Renal pelvis (tissue), 4 donors: Measurements from ENCODE around the gene RASAL1. TPM values are rescaled to one million over a fixed set of nuclear protein-coding genes. Genes with fewer than 3 reads are reported as not detected.
A peak's percentile ranks its signal among the peaks of the same experiment; 100 is the strongest.
"Not testable (repeated sequence)": the region's sequence is repeated elsewhere in the genome, so short reads cannot be mapped to it uniquely, and the experiment has no call there.

Experiments
- DNase-seq: peaks from one replicate; pipeline ENCODE4 v3.0.0-alpha.2; 2013
- polyA plus RNA-seq, 3 donors: library from polyadenylated mRNA; unstranded; fragments of 120-200 nt; gene quantifications; one replicate each; pipeline ENCODE4 v1.2.1, GENCODE V29; 2013; ENCODE audit not compliant: insufficient read length in 3 of 3

RASAL1 gene
- polyA plus RNA-seq, 3 donors = 8.7 to 10.6 (median 9.9) TPM

DNA sequence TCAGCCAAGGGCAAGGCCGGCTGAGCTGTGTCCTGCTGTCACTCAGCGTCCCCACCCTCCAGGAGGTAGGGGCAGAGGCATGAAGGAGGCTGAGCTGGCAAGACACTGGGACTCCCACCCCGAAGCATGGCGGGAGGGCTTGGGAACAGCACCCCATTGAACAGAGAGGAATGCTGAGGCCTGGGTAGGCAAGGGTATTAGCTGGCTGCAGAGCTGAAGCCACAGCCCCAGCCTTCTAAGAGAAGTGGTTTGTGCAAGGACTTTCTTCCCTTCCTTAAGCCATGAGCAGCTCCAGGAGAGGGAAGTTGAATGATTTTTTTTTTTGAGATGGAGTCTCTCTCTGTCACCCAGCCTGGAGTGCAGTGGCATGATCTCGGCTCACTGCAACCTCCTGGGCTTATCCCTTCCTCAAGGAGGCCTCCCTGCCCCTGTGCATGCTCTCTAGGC, 7.3 kb upstream of the RASAL1 start:
- DNase-seq = no peak

GRCh38 chr12:113142173-113142885, 6.8 kb upstream of the RASAL1 start:
- DNase-seq = no peak

DNA sequence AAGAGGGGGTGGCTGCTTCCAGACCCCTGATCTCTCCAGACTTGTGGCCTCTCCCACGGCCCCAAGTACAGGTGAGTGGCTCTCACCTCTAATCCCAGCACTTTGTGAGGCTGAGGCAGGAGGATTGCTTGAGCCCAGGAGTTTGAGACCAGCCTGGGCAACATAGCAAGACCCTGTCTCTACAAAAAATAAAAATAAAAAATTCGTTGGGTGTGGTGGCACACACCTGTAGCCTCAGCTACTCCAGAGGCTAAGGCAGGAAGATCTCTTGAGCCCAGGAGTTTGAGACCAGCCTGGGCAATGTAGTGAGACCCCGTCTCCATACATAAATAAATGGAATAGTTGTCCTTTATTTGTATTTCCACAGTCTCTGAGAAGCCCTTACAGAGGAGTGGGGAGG, 6.2 kb upstream of the RASAL1 start:
- not testable (repeated sequence) for DNase-seq

GRCh38 chr12:113140706-113141105, 5.1 kb upstream of the RASAL1 start:
- no peak for DNase-seq

GRCh38 chr12:113138826-113139225, 3.3 kb upstream of the RASAL1 start:
- DNase-seq = peak; percentile 72

- no peak for DNase-seq
These were observed 2.6 kb upstream of the RASAL1 start for GRCh38 chr12:113137861-113138783.

DNA sequence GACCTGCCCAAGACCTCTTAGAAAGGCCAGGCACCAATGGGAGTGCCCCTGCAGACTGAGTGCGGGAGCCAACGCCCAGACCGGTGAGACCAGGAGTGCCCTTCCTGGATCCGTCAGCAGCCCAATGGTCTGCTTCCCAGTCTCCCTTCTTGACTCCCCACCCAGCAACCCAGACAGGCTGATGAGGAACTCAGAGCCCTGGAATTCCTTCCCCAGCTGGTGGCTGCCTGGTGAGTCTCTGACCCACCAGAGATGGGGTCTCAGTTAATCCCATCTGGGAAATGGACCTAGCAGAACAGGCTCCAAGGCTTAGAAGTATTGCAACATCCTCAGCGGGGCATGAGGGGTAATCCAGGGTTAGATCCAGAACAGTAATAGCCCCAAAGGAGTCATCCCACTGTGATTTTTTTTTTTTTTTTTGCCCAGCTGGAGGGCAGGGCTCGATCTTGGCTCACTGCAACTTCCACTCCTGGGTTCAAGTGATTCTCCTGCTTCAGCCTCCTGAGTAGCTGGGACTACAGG, 1.5 kb upstream of the RASAL1 start:
- DNase-seq = no peak

DNA sequence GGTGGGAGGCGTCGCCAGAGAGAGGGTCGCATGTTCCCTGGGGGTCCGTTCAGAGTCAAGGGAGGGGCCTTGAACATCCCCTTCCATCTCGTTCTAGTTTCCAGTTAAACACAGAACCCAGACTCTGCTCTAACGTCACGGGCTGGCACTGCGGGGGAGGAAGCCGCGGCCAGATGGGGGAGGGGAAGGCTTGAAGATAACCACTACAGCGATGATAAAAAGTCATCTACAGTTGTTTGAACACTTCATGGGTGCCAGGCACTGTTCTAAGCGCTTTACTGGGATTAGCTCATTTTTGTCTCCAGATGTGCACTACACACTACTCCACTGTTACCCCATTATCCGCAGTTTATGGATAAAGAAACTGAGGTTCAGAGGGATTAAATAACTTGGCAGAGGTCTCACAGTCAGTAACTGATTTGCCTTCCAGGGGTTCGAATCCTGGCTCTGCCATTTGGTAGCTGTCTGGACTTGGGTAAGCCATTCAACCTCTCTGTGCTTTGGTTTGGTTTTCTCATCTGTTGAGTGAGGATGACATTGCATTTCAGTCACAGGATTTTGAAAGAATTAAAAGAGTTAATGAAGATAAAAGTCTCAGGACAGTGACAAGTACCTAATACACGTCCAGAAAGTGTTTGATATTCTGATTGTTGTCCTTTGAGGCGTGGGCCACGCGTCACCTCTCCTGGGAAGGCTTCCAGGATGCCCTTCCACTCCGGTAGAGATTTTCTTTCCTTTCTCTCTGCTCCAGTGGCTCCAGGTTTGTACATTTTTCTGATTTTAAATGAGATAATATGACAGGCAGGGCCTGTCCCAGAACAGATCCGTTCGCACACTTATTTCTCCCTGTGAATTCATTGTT, 798 bp upstream of the RASAL1 start:
- DNase-seq = no peak

- DNase-seq = no peak
These were observed 1.0 kb downstream of the RASAL1 start for GRCh38 chr12:113134521-113134951.

GRCh38 chr12:113134071-113134470, 1.5 kb downstream of the RASAL1 start:
- no peak for DNase-seq

GRCh38 chr12:113133666-113134065, 1.9 kb downstream of the RASAL1 start:
- no peak for DNase-seq

DNA sequence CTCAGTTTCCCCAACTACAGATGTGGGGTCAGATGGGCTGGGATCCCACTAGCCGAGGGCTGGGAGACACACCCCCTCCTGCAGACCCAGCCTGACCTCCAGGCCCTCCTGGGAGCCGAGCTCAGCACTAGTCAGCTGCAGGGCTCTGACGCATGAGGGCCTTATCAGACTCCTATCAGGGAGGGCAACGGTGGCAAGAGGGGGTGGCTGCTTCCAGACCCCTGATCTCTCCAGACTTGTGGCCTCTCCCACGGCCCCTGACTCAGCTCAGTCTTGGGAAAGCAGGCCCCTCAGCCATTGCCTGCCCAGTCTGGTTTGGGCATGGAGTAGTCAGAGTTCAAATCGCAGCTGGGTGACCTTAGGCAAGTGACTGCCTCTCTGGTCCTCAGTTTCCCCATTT, 2.5 kb downstream of the RASAL1 start:
- DNase-seq = no peak

- no peak for DNase-seq
These were observed 4.0 kb downstream of the RASAL1 start for GRCh38 chr12:113131556-113131955.

- DNase-seq = peak; percentile 52
These were observed 5.0 kb downstream of the RASAL1 start for GRCh38 chr12:113130457-113131135.

GRCh38 chr12:113129664-113130456, 5.7 kb downstream of the RASAL1 start:
- DNase-seq = no peak

DNA sequence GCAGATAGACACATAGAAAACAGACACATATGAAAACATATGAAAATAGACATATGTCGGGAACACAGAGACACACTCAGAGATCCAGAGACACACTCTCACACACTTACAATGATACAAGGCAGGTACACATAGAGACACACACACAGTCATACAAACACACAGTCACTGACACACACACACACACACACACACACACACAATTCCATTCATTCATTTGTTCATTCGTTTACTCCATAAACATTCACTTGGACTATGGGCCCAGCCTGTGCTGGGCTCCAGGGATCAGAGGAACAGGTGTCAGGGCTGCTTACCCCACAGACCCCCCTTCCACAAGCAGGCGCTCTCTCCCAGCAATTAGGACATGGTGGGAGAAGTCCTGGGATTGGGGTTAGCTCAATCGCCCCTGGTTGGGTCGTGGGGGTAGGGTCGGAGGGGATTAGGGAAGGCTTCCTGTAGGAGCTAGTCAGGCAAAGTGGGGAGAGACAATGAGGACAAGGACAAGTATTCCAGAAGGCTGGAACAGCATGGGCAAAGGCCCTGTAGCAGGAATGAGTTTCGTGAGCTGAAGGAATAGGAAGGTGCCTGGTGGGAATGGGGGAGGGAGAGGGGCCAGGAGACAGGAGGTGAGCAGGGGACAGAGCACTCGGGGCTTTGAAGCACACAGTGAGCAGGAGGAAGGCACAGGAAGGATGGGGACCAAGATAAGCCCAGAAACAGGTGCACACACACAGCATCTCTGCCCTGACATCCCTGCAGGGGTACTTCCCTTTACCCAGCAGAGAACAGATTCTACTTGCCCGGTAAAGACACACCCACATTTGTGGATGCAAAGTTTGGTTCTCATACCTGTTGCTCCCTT, 6.5 kb downstream of the RASAL1 start:
- DNase-seq = no peak

DNA sequence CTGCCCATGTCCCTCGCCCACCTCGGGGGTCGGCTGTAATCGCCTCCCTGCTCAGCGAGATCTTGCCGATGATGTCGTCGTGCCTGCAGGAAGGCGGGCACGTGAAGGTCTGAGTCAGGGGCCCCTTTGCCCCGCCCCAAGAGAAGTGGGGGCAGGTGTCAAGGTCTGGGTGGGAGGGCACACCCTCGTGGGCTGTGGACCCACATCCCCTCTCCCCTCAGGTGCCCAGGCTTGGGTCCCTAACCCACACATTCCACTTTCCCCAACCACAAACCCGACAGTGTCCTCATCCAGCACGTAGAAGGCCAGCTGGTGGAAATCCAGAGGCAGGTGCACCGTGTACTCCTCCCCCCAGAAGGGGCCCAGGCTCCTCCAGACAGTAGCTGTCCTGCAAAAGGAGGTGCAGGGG, 7.8 kb downstream of the RASAL1 start:
- DNase-seq = no peak

DNA sequence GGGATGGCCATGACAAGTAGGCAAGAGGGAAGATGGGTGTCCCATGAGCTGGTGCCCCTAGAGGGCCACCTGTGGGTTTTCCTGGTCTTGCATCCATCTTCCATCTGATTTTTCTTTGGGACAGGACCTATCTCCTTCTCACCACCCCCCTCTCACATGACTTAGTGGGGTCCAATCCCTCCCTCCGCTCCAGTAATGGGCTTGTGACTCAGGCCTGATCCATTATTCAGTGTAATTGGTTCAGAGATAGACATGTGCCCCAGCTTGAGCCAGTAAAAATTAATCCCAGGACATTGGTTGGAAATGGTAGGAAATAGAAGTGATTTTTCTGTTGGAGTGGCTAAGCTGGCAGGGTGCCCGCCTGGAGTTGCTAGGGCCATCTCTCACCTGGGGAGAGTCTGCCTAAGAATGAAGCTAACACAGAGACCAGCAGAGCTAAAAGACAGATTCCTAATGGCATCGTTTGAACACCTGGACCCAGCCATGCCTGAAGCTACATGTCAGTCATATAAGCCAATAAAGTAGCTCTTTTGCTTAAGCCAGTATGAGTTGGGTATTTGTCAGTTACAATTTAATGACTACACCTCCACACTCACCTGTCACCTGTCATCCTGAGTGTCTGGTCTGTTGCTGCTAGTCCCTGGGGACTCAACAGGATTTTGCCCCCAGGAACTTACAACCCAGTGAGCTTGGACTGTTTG, 14.7 kb downstream of the RASAL1 start:
- no peak for DNase-seq
